ENCODE measurements around the gene WDR91.

The WDR91 gene

DNA sequence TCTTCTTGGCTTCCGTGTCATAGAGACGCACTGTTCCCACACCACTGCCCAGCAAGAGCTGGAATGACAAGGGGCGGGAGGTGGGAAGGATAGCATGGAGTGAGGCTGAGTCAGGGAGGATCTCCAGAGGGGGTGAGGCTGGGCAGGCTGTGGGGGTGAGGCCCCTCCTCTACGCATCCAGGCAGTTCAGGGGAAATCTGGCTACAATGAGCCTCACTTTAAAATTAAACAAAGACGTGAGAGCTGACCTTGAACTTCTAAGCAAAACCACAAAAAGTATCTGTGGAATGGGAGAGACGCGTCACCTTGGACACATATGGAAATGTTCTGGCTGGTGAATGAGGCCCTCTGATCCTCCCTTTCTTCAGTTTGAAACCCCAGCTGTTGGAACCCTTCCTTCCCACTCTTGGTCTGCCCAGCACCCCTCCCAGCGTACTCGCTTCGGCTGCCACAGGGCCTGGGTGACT lies 17.7 kb downstream of the WDR91 start:
- TF ChIP-seq, protein P1, sequence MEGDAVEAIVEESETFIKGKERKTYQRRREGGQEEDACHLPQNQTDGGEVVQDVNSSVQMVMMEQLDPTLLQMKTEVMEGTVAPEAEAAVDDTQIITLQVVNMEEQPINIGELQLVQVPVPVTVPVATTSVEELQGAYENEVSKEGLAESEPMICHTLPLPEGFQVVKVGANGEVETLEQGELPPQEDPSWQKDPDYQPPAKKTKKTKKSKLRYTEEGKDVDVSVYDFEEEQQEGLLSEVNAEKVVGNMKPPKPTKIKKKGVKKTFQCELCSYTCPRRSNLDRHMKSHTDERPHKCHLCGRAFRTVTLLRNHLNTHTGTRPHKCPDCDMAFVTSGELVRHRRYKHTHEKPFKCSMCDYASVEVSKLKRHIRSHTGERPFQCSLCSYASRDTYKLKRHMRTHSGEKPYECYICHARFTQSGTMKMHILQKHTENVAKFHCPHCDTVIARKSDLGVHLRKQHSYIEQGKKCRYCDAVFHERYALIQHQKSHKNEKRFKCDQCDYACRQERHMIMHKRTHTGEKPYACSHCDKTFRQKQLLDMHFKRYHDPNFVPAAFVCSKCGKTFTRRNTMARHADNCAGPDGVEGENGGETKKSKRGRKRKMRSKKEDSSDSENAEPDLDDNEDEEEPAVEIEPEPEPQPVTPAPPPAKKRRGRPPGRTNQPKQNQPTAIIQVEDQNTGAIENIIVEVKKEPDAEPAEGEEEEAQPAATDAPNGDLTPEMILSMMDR (IDR thresholded peaks at IDR 0.05): no peak

DNA sequence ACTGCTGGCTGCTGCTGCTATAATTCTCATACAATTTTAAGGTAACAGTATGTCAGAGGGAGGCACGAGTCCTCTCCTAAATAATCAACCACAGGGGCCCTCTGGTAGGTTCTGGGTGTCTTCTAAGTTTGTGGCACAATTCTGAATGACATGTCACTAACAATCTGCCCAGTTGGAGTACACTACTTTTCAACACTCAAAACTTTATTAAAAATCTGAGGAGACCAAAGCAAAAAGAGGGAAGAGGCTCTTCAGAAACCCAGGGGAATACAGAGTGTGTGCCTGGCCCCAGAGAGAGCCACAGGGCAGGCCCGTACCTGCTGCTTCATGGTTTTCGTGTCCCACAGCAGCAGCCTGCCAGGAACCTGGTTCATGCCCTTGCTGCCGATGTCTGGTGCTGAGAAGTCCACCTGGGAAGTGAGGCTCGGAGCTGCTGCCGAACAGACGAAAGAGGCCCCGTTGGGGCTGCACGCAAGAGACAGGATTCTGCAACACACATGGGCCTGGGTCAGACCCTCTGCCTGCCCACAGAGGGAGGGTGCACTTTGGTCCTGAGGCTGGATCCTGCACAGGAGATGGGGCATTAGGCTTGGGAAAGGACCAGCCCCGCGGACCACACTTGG lies 18.3 kb downstream of the WDR91 start:
- TF ChIP-seq, protein P1 (IDR thresholded peaks at IDR 0.05): no peak

- TF ChIP-seq, protein P1 (IDR thresholded peaks at IDR 0.05): no peak
Measured at GRCh38 chr7:135190703-135191102, 20.6 kb downstream of the WDR91 start.

GRCh38 chr7:135189961-135190360 lies 21.4 kb downstream of the WDR91 start:
- TF ChIP-seq, protein P1 (IDR thresholded peaks at IDR 0.05): no peak

- TF ChIP-seq, protein P1 (IDR thresholded peaks at IDR 0.05): no peak
Measured at GRCh38 chr7:135189221-135189662, 22.1 kb downstream of the WDR91 start.

DNA sequence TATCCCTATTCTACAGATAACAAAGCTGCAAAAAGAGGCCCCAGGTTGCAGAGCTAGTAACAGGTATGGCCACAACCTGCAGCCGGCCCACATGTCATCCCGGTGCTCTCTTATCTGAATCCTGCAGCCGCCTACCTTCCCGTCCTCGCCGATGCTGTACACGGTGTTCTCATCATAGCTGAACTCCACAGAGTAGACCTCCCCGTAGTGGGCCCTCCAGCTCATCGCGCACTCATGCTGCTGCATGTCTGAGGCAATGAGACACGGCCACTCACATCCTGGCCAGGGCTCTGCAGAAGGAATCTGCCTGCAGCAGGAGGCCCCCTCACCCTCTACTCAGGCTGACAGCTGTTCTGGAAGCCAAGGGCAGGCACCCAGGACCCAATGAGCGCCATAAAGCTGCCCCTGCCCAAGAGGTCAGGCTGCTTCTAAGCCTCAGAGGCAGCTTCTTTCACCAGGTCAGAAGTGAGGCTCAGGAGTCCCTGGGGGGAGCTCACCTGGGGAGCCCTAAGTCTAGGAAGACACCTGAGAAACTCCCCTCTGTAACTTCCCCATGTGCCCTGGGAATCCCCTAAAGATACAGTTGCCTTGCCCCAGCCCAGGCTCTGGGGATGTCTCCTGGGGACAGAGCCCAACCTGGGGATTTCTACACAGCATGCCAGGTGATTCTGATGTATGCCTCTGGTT lies 22.9 kb downstream of the WDR91 start:
- TF ChIP-seq, protein P1 (IDR thresholded peaks at IDR 0.05): no peak

- TF ChIP-seq, protein P1 (IDR thresholded peaks at IDR 0.05): no peak
Measured at GRCh38 chr7:135186841-135187253, 24.5 kb downstream of the WDR91 start.

All from LNCAP (cell line).